Fibroblast of mammary gland (primary cell): ENCODE measurements around the gene SPEM3.

Experiments used
- DNase-seq: peaks from one replicate; pipeline ENCODE4 v3.0.0-alpha.2; 2010; ENCODE audit warnings: low read depth
- H3K4me3 ChIP-seq: 2 replicates; pipeline ENCODE4 v1.5.1; 2011; ENCODE audit warnings: low read depth, mild to moderate bottlenecking, low read length, moderate library complexity; ENCODE audit not compliant: control insufficient read depth
- CTCF ChIP-seq: conservative IDR thresholded peaks from 2 replicates; pipeline ENCODE4 v1.5.1; 2011; ENCODE audit warnings: low read depth, low read length, inconsistent platforms; ENCODE audit not compliant: control insufficient read depth, insufficient read depth

SPEM3 gene

GRCh38 chr17:7407485-7408251 lies 21.0 kb upstream of the SPEM3 start, which contains the start of gene NLGN2:
NLGN2 (plus strand) TSS chr17:7407845; CDS start chr17:7408256, 411 bp downstream.
- H3K4me3 ChIP-seq, result no peak within 1 kb of the TSS
- TF ChIP-seq CTCF, result no peak
- no peak for DNase-seq

GRCh38 chr17:7408252-7408727 lies 20.4 kb upstream of the SPEM3 start:
- TF ChIP-seq CTCF, result no peak
- H3K4me3 ChIP-seq, result no peak overlapping the region
- DNase-seq, result no peak

- no peak for DNase-seq
- no peak for TF ChIP-seq CTCF
- H3K4me3 ChIP-seq, result no peak overlapping the region
These were observed 19.8 kb upstream of the SPEM3 start for GRCh38 chr17:7408863-7409262.

- H3K4me3 ChIP-seq, result no peak overlapping the region
- DNase-seq, result no peak
- no peak for TF ChIP-seq CTCF
These were observed 18.9 kb upstream of the SPEM3 start for GRCh38 chr17:7409716-7410115.

- no peak for TF ChIP-seq CTCF
- H3K4me3 ChIP-seq, result no peak overlapping the region
- no peak for DNase-seq
These were observed 17.8 kb upstream of the SPEM3 start for GRCh38 chr17:7410634-7411426.

- no peak for DNase-seq
- TF ChIP-seq CTCF, result no peak
- H3K4me3 ChIP-seq, result no peak overlapping the region
These were observed 17.3 kb upstream of the SPEM3 start for GRCh38 chr17:7411427-7411750.
